ENCODE data around the gene TAL2. TPM values are rescaled to one million over a fixed set of nuclear protein-coding genes. Genes with fewer than 3 reads are reported as not detected.

TAL2 gene
- polyA plus RNA-seq, 3 donors: 1.7 to 3.5 (median 3.0) TPM

- no peak for DNase-seq (ENCODE audit: extremely low read depth in 1 of 11, low read depth in 9 of 11, low spot score in 4 of 11)
Measured at GRCh38 chr9:105670315-105670714, 8.1 kb downstream of the TAL2 start.

GRCh38 chr9:105670775-105671174 lies 8.5 kb downstream of the TAL2 start:
- DNase-seq (ENCODE audit: extremely low read depth in 1 of 11, low read depth in 9 of 11, low spot score in 4 of 11): no peak

DNA sequence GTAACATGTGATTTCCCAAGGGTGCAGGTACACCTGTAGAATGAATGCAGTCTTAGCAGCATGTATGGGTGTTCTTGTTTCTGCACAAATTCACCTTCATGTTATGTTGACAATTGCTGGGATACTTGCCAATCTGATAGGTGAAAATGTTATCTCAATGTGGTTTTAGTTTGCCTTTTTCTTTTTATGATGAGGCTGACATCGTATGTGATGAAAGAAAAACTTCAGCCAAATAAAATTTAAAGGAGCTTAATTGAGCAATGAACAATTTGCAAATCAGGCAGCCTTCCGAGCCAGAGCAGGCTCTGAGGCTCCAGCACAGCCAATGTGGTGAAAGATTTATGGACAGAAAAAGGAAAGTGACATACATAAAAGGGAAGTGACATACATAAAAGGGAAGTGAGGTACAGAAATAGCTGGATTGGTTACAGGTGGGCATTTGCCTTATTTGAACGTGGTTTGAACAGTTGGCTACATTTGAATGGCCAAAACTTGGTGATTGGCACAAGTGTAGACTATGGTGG lies 10.5 kb downstream of the TAL2 start:
- DNase-seq (ENCODE audit: extremely low read depth in 1 of 11, low read depth in 9 of 11, low spot score in 4 of 11): no peak

DNA sequence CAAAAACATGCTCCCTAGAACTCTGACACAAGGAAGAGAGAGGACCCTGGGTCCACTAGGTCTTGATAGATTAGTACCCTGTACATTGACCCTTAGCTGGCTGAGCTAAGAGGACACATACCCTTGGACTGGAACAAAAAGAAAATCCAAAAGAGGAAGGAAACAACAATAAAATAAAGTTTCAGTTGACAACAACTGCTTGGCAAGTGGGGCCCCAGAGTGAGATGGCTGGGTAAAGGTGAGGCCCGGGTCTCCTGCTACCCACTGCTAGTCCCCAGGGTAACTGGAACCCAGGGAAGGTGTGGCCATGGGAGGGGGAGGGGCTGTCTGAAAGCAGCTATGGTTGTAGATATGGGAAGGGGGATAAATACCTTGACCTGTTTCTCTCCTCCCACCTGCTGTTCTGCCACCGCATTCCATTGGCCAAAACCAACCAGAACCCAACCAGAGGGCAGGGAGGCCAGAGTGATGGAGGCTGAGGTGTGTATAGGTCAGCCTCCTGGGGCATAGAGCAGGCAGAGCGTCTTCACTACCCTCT lies 11.7 kb downstream of the TAL2 start:
- no peak for DNase-seq (ENCODE audit: extremely low read depth in 1 of 11, low read depth in 9 of 11, low spot score in 4 of 11)

DNA sequence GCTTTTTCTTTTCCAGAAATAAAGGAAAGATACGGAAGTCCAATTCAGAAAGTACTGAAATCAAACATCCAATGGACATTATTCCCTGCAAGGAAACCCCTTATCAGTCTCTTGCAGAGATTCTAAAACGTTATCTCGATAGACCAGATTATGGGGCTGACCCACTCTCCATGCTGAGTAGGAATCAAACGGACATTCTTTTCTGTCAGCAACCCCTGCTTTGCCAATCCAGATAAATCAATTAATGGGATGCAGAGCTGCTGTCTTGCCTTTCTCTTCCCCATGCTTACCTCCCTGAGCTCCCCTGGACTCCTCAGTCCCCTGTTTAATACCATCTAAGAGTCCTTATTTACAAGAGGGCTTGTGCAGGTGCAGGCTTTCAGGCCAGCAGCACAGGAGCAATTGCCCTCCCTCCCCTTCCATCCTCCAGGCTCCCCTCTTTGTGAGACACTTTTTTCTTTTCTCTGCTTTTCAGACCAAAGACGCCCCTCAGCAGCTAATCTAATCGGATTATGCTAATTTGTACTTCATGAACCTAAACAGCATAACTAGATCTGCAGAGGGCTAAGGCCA lies 14.2 kb downstream of the TAL2 start:
- DNase-seq (ENCODE audit: extremely low read depth in 1 of 11, low read depth in 9 of 11, low spot score in 4 of 11): no peak

- DNase-seq (ENCODE audit: extremely low read depth in 1 of 11, low read depth in 9 of 11, low spot score in 4 of 11): no peak
Measured at GRCh38 chr9:105678163-105678562, 15.9 kb downstream of the TAL2 start.

GRCh38 chr9:105678781-105679180 lies 16.5 kb downstream of the TAL2 start:
- no peak for DNase-seq (ENCODE audit: extremely low read depth in 1 of 11, low read depth in 9 of 11, low spot score in 4 of 11)

DNA sequence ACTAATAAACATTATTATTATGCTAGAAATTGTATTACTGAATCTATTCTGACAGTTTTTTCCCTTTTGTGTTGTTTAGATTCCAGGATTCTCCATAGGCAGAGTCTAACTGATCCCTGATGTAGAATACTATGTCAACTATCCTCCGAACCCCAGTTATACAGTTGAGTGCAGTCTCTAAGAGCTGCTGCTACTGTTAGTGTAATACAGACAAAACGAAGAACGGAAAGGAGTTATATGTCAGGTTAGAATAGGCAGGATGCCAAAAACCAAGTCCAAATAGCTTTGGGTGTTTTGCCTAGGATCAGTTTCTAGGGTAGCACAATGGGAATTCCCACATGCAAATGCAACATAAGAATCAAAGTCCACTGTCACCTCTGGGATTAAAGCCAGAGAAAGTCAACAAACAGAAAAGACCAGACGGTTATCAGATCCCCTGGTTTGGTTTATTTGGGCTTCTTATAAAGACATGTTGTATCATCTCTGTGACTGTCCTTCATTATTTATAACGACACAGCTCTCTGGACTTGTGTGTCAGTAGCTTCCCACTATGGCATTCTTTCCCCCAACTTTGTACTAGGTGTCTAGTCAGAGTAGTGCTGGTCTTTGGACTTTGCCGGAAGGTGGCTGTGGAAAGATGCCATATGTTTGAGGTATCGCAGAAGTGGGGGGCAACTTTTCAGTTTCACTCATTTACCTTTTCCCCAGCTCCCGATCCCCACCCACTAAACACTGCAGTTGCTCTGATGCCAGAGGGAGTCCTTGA lies 17.2 kb downstream of the TAL2 start:
- no peak for DNase-seq (ENCODE audit: extremely low read depth in 1 of 11, low read depth in 9 of 11, low spot score in 4 of 11)

DNA sequence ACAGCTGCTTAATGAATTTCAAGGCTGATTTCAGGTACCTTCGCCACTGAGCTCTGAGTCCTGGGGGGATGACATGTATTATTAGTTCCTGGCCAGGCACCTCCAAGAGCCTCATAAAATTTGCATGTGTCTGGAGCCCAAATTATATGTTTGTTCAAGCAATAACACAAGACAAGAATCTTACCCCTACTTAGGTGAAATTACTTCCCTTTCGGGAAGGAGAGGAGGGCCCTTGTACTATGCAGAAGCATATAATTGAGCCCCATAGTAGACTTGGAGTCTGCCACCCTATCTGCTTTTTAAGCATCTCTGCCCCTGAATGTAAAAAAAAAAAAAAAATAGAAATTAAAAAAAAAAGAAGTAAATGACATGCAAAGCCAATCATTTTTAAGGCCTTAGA lies 19.1 kb downstream of the TAL2 start:
- DNase-seq (ENCODE audit: extremely low read depth in 1 of 11, low read depth in 9 of 11, low spot score in 4 of 11): no peak

DNA sequence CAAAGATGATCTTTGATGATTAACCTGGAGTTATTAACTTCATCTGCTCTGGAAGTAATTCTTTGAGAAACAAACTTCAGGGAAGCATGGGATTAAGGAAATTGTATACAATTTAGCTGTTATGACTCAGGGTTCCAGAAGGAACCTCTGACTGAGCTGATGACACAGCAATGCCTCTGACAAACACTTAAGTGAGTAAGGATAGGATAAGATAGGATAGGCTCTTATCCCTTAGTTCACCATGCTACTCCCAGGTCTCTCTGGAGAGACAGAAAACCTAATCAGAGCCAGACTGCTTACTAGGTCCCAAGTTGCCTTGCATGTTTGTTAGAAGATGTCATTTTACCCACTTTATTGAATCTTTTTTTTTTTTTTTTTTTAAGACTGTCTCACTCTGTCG lies 19.5 kb downstream of the TAL2 start:
- DNase-seq (ENCODE audit: extremely low read depth in 1 of 11, low read depth in 9 of 11, low spot score in 4 of 11): no peak

GRCh38 chr9:105683688-105684275 lies 21.5 kb downstream of the TAL2 start:
- DNase-seq (ENCODE audit: extremely low read depth in 1 of 11, low read depth in 9 of 11, low spot score in 4 of 11): no peak

DNA sequence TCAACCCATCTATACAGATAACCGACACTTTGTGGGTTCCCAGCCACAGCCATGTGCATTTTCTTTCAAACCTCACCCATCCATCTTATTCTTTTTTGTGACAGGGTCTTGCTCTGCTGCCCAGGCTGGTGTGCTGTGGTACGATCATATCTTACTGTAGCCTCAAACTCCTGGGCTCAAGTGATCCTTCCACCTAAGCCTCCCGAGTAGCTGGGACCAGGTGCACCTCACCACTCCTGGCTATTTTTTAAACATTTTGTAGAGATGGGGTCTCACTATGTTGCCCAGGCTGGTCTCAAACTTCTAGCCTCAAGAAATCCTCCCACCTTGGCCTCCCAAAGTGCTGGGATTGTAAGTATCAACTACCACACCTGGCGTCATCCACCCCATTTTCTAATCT lies 24.7 kb downstream of the TAL2 start:
- DNase-seq (ENCODE audit: extremely low read depth in 1 of 11, low read depth in 9 of 11, low spot score in 4 of 11): no peak

GRCh38 chr9:105690742-105691141 lies 28.5 kb downstream of the TAL2 start:
- DNase-seq (ENCODE audit: extremely low read depth in 1 of 11, low read depth in 9 of 11, low spot score in 4 of 11): no peak

DNA sequence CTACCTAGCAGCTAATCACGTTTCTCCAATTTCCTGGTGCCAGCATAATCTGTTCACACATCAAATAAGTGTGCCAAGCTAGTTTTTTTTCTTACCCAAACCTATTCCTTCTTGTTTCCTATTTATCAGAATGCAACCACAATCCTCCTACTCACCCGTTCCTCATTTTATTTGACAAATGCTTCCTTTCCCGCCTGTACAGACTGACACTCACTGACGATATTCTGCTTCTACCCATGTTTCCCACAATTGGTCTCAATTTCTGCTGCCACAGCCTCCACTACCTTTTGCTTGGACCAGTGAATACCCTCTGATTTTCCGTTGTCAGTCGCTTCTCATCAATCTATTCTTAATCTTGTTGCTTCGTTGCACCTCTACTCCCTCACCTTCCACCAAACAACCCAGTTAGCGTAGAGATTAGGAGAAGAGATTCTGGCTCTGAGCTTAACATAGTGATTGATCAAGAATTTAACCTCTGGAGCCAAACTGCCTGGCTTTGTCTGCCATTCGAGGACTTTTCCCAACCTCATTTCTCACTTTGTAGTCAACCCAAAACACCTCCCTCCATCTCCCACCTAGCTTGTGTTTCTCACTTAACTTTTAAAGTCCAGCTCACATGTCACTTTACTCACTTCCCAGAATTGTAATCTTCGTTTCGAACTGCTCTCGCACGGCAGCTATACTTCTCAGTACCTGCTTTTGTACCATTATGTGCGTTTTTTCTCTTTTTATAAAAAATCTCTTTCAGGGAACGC lies 31.4 kb downstream of the TAL2 start:
- peak in 1 of 11 donors; percentile 54 for DNase-seq (ENCODE audit: extremely low read depth in 1 of 11, low read depth in 9 of 11, low spot score in 4 of 11)

DNA sequence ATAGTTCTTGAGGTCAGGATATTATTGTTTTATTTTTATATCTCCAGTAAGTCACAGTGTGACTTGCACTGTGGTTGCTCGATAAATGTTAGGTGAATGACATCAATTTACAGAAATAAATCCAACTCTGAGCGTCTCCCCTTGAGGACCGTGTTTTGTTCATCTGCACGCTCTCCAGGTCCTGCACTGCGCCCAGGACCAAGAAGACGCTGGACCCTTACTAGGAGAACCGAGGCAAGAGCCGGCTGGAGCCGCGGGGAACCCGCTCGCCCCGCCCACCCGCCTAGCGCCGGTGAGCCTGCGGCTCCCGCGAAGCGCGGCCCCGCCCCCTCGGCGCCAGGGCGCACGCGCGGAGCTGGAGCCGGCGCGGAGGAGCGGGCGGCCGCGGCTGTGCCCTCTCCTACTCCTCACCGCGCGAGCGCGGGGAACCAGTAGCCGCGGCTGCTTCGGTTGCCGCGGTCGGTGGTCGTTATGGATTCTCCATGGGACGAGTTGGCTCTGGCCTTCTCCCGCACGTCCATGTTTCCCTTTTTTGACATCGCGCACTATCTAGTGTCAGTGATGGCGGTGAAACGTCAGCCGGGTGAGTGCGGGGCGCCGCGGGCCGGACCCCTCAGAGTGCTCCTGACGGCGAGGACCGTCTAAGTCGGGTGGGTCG lies 32.1 kb downstream of the TAL2 start, which contains the start of gene TMEM38B:
TMEM38B (plus strand) TSS at position 352 of the 658 bp plus-strand sequence; CDS start at position 472, 120 bp downstream.
- peak in 9 of 11 donors; percentile 75 to 80 (median 78) for DNase-seq (ENCODE audit: extremely low read depth in 1 of 11, low read depth in 9 of 11, low spot score in 4 of 11)

- peak in 8 of 11 donors; percentile 36 to 54 (median 45) for DNase-seq (ENCODE audit: extremely low read depth in 1 of 11, low read depth in 9 of 11, low spot score in 4 of 11)
Measured at GRCh38 chr9:105694848-105695581, 32.8 kb downstream of the TAL2 start.

DNA sequence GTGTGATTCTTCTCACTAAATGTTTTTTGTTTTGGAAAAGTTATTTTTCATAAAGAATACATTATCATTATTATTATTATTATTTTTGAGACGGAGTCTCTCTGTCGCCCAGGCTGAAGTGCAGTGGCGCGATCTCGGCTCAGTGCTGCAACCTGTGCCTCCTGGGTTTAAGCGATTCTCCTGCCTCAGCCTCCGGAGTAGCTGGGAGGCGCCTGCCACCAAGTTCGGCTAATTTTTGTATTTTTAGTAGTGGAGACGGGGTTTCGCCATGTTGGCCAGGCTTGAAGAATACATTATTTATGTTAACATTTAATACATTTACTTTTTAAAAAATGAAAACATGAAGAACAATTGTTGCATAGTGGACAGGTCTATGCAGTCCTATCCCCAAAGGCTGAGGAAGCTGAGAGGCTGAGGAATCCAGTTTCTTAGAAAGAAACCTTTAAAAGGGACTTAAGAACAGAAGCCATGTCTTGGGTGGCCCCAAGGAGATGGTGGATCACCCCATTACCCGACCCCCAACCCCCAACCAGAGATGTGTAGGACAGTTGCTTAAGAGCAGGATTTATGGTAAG lies 34.0 kb downstream of the TAL2 start:
- no peak for DNase-seq (ENCODE audit: extremely low read depth in 1 of 11, low read depth in 9 of 11, low spot score in 4 of 11)

DNA sequence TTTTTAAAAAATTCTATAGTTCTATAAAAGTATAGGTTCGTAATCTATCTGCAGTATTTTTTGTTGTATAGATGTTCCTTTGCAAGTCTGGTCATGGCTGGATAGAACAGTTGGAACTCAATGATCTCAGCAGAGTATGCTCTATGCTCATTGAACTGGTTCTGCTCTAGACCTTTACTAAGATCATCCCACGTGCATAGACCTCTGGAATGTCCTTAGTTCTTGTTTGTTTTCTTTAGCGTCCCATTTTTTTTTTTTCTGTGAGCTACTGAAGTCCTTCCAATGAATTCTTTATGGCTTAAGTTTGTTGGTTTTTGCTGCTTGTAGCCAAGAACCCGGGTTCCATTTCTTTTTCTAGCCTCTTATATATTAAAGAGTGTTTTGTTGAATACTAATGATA lies 35.6 kb downstream of the TAL2 start:
- DNase-seq (ENCODE audit: extremely low read depth in 1 of 11, low read depth in 9 of 11, low spot score in 4 of 11): no peak
